ENCODE data around the gene RB1.

DNA sequence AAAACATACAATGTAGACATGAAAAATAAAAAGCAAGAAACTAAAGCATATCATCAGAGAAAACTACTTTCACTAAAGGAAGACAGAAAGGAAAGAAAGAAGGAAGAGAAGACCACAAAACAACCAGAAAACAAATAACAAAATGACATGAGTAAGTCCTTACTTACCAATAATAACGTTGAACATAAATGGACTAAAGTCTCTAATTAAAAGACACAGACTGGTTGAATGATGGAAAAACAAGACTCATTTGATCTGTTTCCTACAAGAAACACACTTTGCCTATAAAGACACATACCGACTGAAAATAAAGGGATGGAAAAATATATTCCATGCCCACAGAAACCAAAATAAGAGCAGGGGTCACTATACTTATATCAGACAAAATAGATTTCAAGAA lies 46.0 kb downstream of the RB1 start:
- TF ChIP-seq, protein P1, sequence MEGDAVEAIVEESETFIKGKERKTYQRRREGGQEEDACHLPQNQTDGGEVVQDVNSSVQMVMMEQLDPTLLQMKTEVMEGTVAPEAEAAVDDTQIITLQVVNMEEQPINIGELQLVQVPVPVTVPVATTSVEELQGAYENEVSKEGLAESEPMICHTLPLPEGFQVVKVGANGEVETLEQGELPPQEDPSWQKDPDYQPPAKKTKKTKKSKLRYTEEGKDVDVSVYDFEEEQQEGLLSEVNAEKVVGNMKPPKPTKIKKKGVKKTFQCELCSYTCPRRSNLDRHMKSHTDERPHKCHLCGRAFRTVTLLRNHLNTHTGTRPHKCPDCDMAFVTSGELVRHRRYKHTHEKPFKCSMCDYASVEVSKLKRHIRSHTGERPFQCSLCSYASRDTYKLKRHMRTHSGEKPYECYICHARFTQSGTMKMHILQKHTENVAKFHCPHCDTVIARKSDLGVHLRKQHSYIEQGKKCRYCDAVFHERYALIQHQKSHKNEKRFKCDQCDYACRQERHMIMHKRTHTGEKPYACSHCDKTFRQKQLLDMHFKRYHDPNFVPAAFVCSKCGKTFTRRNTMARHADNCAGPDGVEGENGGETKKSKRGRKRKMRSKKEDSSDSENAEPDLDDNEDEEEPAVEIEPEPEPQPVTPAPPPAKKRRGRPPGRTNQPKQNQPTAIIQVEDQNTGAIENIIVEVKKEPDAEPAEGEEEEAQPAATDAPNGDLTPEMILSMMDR (IDR thresholded peaks at IDR 0.05; ENCODE audit: low read depth, low read length) = no peak
- no peak for TF ChIP-seq EZH2phosphoT487 (IDR thresholded peaks at IDR 0.05; ENCODE audit: low read depth)
